ENCODE measurements around the gene CRHR2. TPM values are rescaled to one million over a fixed set of nuclear protein-coding genes. Genes with fewer than 3 reads are reported as not detected.

Gene CRHR2
- total and polyA plus RNA-seq, 7 donors, result under 0.01 TPM; not detected in 6

DNA sequence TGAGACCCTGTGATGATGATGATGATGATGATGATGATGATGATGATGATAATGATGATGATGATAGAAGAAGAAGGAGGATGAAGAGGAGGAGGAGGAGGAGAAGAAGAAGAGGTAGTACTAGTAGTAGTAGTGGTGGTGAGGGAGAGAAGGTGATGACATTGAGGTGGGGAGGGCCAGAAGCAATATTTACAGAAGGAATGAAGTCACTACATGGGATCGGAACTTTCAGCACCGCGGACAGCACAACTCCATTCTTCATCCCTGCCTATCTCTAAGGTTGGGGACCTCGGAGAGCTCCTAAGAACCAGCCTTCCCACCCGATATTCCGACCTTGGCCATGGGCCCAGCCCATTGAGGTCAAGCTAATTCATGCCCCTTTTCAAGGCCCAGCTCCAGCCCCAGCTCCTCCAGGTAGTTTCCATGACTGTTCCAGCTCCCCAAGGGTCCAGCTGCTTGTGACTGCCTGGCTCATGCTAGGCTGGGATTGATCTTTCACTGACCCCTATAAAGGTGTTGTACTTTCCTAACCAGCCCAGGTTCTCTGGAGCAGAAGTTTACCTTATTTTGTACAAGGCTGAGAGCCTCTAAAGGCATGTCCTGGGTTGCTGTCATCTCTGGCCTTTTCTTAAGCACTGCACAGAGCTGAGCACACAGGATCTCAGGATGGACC lies 10.3 kb downstream of the CRHR2 start:
- H3K9me3 ChIP-seq, result no peaks in the 10 kb centered on the region
- WGBS, 2 donors, result 7 to 9% methylated on average over 6 of the region's 6 CpGs
- no peak for DNase-seq
- H3K27ac ChIP-seq, result no peak overlapping the region
- intact Hi-C loops (cut with DNase I), result no loop called here
- no peak overlapping the region for H3K4me3 ChIP-seq
- TF ChIP-seq POLR2A (IDR thresholded peaks at IDR 0.05) (no peak), POLR2AphosphoS5 (IDR thresholded peaks at IDR 0.05) (no peak), EP300 (IDR thresholded peaks at IDR 0.05) (no peak)
- TF ChIP-seq, protein P1, sequence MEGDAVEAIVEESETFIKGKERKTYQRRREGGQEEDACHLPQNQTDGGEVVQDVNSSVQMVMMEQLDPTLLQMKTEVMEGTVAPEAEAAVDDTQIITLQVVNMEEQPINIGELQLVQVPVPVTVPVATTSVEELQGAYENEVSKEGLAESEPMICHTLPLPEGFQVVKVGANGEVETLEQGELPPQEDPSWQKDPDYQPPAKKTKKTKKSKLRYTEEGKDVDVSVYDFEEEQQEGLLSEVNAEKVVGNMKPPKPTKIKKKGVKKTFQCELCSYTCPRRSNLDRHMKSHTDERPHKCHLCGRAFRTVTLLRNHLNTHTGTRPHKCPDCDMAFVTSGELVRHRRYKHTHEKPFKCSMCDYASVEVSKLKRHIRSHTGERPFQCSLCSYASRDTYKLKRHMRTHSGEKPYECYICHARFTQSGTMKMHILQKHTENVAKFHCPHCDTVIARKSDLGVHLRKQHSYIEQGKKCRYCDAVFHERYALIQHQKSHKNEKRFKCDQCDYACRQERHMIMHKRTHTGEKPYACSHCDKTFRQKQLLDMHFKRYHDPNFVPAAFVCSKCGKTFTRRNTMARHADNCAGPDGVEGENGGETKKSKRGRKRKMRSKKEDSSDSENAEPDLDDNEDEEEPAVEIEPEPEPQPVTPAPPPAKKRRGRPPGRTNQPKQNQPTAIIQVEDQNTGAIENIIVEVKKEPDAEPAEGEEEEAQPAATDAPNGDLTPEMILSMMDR (IDR thresholded peaks at IDR 0.05), result no peak
- no peaks in the 10 kb centered on the region for H3K36me3 ChIP-seq
- no peaks in the 10 kb centered on the region for H3K4me1 ChIP-seq
- peaks cover 0 to 5% (median 0%) of the 10 kb centered on the region in 3 donors for H3K27me3 ChIP-seq

DNA sequence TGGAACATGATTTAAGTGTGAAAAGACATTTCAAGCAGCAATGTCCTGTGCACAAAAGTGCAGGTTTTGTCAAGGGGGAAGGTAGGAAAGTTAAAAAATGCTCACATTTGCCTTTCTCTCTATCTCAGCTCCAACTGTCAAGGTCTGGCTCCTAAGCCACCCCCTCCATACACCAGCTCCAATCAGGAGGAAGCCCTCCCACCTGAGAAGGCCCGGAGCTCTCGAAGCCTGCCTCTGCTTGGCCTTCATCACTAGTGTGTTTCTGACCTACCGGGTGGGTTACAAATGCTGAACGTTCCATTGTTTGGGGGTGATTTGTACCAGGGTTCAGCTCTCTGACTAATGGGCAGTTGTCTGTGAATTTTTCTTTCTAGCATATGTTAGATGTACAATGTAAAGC lies 14.2 kb downstream of the CRHR2 start:
- WGBS, 2 donors, result 75 to 82% methylated on average over 4 of the region's 4 CpGs
- no peaks in the 10 kb centered on the region for H3K9me3 ChIP-seq
- intact Hi-C loops (cut with DNase I), result no loop called here
- TF ChIP-seq, protein P1 (IDR thresholded peaks at IDR 0.05), result no peak
- TF ChIP-seq POLR2AphosphoS5 (IDR thresholded peaks at IDR 0.05), result no peak
- no peak for TF ChIP-seq EP300 (IDR thresholded peaks at IDR 0.05)
- no peak for TF ChIP-seq POLR2A (IDR thresholded peaks at IDR 0.05)
- H3K4me3 ChIP-seq, result no peak overlapping the region
- no peak overlapping the region for H3K27ac ChIP-seq
- DNase-seq, result no peak
- H3K36me3 ChIP-seq, result no peaks in the 10 kb centered on the region
- no peaks in the 10 kb centered on the region for H3K4me1 ChIP-seq
- peaks cover 0 to 4% (median 0%) of the 10 kb centered on the region in 3 donors for H3K27me3 ChIP-seq

DNA sequence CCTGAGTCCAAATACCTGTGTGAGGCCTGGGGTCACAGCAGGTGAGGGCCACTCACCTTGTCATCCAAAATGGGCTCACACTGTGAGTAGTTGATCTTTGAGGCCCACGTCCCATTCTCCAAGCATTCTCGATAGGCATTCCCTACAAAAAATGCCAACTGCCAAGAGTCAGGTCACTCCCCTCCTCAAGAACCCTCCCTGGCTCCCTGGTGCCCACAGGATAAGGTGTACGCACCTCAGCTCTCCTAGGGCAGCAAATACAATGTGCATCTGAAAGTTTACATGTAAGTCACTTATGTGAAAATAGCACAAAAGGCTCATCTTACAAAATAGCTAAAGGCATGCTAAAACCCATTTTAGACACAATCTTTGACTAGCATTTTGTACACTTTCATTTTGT lies 15.1 kb downstream of the CRHR2 start:
- WGBS, 2 donors, result 85 to 86% methylated on average over 3 of the region's 3 CpGs
- no peak for DNase-seq
- peaks cover 0 to 4% (median 0%) of the 10 kb centered on the region in 3 donors for H3K27me3 ChIP-seq
- TF ChIP-seq POLR2A (IDR thresholded peaks at IDR 0.05), result no peak
- TF ChIP-seq, protein P1 (IDR thresholded peaks at IDR 0.05), result no peak
- TF ChIP-seq POLR2AphosphoS5 (IDR thresholded peaks at IDR 0.05), result no peak
- TF ChIP-seq EP300 (IDR thresholded peaks at IDR 0.05), result no peak
- H3K36me3 ChIP-seq, result no peaks in the 10 kb centered on the region
- H3K9me3 ChIP-seq, result no peaks in the 10 kb centered on the region
- intact Hi-C loops (cut with DNase I), result no loop called here
- H3K4me1 ChIP-seq, result no peaks in the 10 kb centered on the region
- H3K4me3 ChIP-seq, result no peak overlapping the region
- no peak overlapping the region for H3K27ac ChIP-seq

DNA sequence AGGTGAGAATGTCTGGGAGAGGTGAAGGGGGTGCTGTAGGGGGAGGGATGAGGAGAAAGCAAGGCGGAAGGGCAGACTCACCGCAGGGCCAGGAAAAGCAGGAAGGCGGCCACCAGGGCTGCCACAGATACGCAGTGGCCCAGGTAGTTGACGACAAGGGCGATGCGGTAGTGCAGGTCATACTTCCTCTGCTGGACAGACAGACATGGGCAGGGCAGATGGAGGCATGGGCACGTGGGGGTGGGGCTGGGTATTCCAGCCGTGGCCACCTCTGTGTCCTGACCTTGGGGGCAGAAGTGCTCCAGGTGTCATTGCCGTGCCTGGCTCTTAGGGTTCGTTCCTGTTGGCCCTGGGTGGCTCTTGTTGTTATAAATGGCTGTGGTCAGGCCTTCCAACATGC lies 16.8 kb downstream of the CRHR2 start:
- no peaks in the 10 kb centered on the region for H3K9me3 ChIP-seq
- no peak overlapping the region for H3K27ac ChIP-seq
- no peaks in the 10 kb centered on the region for H3K4me1 ChIP-seq
- intact Hi-C loops (cut with DNase I), result no loop called here
- 81 to 84% methylated on average over 11 of the region's 11 CpGs for WGBS, 2 donors
- DNase-seq, result no peak
- no peak overlapping the region for H3K4me3 ChIP-seq
- H3K36me3 ChIP-seq, result no peaks in the 10 kb centered on the region
- no peak for TF ChIP-seq POLR2A (IDR thresholded peaks at IDR 0.05)
- TF ChIP-seq POLR2AphosphoS5 (IDR thresholded peaks at IDR 0.05), result no peak
- TF ChIP-seq, protein P1 (IDR thresholded peaks at IDR 0.05), result no peak
- TF ChIP-seq EP300 (IDR thresholded peaks at IDR 0.05), result no peak
- peaks cover 0 to 4% (median 0%) of the 10 kb centered on the region in 3 donors for H3K27me3 ChIP-seq

DNA sequence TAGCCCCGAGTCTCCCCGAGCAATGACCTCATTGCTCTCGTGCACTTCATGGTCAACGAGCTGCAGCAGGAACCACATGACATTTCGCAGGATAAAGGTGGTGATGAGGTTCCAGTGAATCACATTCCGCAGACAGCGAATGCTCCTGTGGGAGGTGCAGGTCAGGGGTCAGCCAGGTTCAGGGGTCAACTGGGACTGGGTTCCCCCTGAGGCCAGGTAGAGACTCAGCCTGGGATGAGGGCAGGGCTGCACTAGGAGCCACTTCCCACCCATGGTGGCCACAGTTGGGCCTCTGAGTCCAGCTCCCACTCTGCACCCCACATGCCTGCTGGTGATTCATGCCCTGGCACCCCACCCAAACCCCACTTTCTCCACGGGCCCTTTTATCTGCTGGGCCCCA lies 17.2 kb downstream of the CRHR2 start:
- H3K4me3 ChIP-seq, result no peak overlapping the region
- no peaks in the 10 kb centered on the region for H3K36me3 ChIP-seq
- TF ChIP-seq EP300 (IDR thresholded peaks at IDR 0.05), result no peak
- no peak for TF ChIP-seq POLR2A (IDR thresholded peaks at IDR 0.05)
- TF ChIP-seq, protein P1 (IDR thresholded peaks at IDR 0.05), result no peak
- no peak for TF ChIP-seq POLR2AphosphoS5 (IDR thresholded peaks at IDR 0.05)
- 75 to 77% methylated on average over 8 of the region's 8 CpGs for WGBS, 2 donors
- intact Hi-C loops (cut with DNase I), result no loop called here
- no peak for DNase-seq
- no peaks in the 10 kb centered on the region for H3K4me1 ChIP-seq
- no peak overlapping the region for H3K27ac ChIP-seq
- peaks cover 0 to 4% (median 0%) of the 10 kb centered on the region in 3 donors for H3K27me3 ChIP-seq
- no peaks in the 10 kb centered on the region for H3K9me3 ChIP-seq

Measured in sigmoid colon (tissue), 7 donors.